GM21447 (cell line): Measurements from ENCODE around the gene CCDC88B.
A peak's percentile ranks its signal among the peaks of the same experiment; 100 is the strongest.
"Not testable (repeated sequence)": the region's sequence is repeated elsewhere in the genome, so short reads cannot be mapped to it uniquely, and the experiment has no call there.

Experiments
- ATAC-seq: cut with Tn5 transposase; IDR thresholded peaks from one replicate; pipeline ENCODE4 v1.9.1; 2021; ENCODE audit not compliant: unreplicated experiment

Gene CCDC88B

GRCh38 chr11:64321533-64321932 is 18.5 kb upstream of the CCDC88B start:
- ATAC-seq = no peak

- ATAC-seq = no peak
These were observed 17.1 kb upstream of the CCDC88B start for GRCh38 chr11:64322925-64323260.

GRCh38 chr11:64323373-64323772 is 16.6 kb upstream of the CCDC88B start:
- ATAC-seq = no peak

GRCh38 chr11:64323984-64324383 is 16.0 kb upstream of the CCDC88B start:
- ATAC-seq = not testable (repeated sequence)

GRCh38 chr11:64324692-64325469 is 15.1 kb upstream of the CCDC88B start:
- ATAC-seq = no peak

GRCh38 chr11:64327375-64327774 is 12.6 kb upstream of the CCDC88B start:
- ATAC-seq = no peak

GRCh38 chr11:64327993-64328392 is 12.0 kb upstream of the CCDC88B start:
- no peak for ATAC-seq

GRCh38 chr11:64330888-64331287 is 9.1 kb upstream of the CCDC88B start:
- no peak for ATAC-seq

- peak; percentile 46 for ATAC-seq
These were observed 8.2 kb upstream of the CCDC88B start for GRCh38 chr11:64331569-64332371.

GRCh38 chr11:64333556-64333955 is 6.4 kb upstream of the CCDC88B start:
- ATAC-seq = no peak

- peak; percentile 85 for ATAC-seq
These were observed 5.0 kb upstream of the CCDC88B start for GRCh38 chr11:64334764-64335735.

GRCh38 chr11:64337538-64338249 is 2.3 kb upstream of the CCDC88B start:
- ATAC-seq = no peak

- ATAC-seq = no peak
These were observed 1.3 kb upstream of the CCDC88B start for GRCh38 chr11:64338716-64339115.

GRCh38 chr11:64339286-64339685 is 718 bp upstream of the CCDC88B start:
- ATAC-seq = no peak

- ATAC-seq = peak; percentile 42
These were observed 799 bp downstream of the CCDC88B start for GRCh38 chr11:64340671-64341335.

GRCh38 chr11:64341429-64341828 is 1.4 kb downstream of the CCDC88B start:
- ATAC-seq = no peak

GRCh38 chr11:64341851-64342791 is 2.1 kb downstream of the CCDC88B start:
- ATAC-seq = peak; percentile 34

GRCh38 chr11:64342869-64343745 is 3.1 kb downstream of the CCDC88B start:
- no peak for ATAC-seq
